Amniotic stem cell (primary cell): Measurements from ENCODE around the gene LIMK2.
A peak's percentile ranks its signal among the peaks of the same experiment; 100 is the strongest.
"Not testable (repeated sequence)": the region's sequence is repeated elsewhere in the genome, so short reads cannot be mapped to it uniquely, and the experiment has no call there.

Experiments
- DNase-seq: peaks from one replicate; lab custom pipeline; 2025; lab: John Stamatoyannopoulos, UW

The LIMK2 gene

DNA sequence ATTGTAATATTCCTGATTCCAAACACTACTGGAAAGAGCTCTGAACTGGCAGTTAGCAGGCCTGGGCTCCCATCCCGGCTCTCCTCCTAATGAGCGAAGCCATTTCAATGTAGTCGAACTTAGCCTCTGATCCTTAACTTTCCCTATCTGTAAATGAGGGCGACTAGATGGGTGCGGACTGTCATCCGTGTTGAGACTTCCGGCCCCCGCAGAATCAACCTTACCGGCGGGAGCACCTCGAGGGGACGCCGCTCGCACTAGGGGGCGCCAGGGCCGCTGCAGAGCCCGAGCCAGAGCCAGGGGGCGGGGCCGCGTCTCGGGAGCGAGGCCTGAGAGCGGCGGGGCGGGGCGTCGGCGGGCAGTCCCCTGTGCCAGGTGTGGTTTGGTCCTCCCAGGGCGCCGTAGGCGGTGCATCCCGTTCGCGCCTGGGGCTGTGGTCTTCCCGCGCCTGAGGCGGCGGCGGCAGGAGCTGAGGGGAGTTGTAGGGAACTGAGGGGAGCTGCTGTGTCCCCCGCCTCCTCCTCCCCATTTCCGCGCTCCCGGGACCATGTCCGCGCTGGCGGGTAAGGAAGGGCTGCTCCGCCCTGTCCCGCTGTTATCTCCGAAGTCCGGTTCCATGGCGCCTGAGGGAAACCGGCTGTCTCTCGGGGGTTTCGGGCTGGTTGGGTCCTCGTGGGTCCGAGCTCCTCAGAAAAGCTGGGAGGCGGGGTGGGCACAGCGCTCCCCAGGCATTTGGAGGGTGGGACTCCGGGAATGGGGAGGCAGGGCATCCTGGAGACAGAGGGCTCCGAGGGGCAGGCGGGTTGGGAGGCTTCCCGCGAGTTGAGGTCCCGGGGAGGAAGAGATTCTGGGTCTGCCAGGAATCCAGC lies at the start of gene LIMK2:
LIMK2 (plus strand) TSS at position 437 of the 869 bp plus-strand sequence; CDS start at position 548, 111 bp downstream.
- peak; percentile 83 for DNase-seq

DNA sequence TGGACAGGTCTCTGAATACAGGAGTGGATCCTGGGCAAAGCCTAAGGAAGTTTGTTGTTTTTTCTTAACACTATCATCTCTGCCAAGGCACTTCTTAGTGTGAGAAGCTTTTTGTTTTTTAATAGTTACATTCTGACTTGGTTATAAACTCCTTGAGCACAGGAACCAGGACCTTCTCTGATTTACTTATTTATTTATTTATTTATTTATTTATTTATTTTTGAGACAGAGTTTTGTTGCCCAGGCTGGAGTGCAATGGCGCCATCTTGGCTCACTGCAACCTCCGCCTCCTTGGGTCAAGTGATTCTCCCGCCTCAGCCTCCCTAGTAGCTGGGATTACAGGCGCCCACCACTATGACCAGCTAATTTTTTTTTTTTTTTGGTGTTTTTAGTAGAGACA lies 41.1 kb upstream of the LIMK2 start:
- no peak for DNase-seq

- DNase-seq, result not testable (repeated sequence)
These were observed 40.4 kb upstream of the LIMK2 start for GRCh38 chr22:31171734-31172133.

GRCh38 chr22:31173386-31174145 lies 38.5 kb upstream of the LIMK2 start:
- DNase-seq, result peak; percentile 77

DNA sequence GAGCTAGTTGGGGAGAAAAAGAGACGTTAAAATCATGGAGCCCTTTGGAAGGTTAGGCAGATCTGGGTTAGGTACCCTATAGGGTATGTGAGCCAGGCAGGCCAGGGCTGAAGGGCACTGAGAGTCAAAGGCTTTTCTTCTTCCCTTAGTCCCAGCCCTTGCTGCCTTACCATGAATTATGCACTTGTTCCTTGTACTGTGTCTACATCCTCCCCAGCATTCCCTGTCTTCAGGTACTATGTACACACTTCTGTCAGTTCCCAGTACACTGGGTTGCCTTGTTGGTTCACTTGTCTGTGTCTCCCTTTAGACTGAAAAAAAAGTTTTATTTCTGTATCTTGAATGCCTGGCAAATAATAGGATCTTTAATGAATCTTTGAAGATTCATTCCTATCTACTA lies 35.2 kb upstream of the LIMK2 start:
- no peak for DNase-seq

DNA sequence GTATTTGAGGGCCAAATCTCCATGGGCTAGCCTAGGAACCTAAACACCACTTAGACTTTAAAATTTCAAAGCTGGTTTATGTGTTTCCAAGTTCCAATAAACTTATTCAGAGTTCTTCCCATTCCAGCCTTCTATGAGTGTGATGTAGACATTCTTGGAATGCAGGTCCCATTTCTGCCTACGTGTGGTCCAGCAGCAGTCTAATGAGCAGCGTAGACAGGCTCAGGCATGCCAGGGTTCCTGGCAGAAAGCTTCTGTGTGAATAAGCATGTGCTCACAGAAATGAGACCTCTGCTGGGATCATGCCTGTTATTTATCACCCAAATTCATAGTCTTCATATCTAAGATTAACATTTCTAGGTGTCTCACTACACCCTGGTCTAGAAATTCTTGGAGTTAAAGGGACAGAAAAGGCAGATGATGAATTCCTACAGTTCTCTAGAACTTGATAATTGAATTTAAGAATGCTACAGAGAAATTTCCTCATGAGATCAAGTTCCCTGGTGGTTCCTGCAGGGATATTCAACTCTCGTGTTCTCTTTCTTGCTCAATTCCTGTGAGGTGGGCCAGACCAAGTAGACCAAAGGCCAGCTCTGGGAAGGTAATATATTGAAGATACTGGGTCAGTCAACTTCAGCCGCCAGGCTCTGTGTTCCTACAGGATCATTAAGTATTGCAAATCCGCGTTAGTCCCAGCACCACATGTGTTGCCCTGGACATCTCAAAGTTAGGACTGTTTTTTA lies 34.5 kb upstream of the LIMK2 start:
- peak; percentile 61 for DNase-seq

GRCh38 chr22:31178859-31179258 lies 33.2 kb upstream of the LIMK2 start:
- no peak for DNase-seq

- DNase-seq, result peak; percentile 57
These were observed 32.8 kb upstream of the LIMK2 start for GRCh38 chr22:31179345-31179744.

DNA sequence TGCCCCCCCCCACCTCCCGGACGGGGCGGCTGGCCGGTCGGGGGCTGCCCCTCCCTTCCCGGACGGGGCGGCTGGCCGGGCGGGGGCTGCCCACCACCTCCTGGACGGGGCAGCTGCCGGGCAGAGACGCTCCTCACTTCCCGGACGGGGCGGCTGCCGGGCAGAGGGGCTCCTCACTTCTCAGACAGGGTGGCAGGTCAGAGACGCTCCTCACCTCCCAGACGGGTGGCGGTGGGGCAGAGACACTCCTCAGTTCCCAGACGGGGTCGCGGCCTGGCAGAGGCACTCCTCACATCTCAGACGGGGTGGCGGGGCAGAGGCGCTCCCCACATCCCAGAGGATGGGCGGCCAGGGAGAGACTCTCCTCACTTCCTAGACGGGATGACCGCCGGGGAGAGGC lies 28.1 kb upstream of the LIMK2 start:
- DNase-seq, result no peak

DNA sequence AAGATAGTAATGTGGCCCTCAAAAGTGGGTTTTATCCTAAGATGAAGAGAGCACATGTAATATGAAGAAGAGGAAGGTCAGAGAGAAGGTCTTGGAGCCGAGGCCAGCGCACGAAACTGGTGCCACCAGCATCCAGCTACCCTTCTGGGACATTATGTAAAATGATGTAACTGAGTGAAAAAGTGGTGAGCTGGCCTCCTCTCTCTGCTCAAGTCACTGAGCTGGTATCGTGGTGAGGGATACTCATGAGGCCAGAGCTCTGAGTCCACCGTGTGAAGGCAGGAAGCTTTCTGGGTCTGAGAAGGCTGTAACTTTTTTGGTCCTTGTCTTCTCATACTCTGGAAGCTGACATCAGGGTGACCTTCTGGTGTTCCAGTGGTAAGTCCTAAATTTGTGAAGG lies 27.0 kb upstream of the LIMK2 start:
- DNase-seq, result no peak

- no peak for DNase-seq
These were observed 24.5 kb upstream of the LIMK2 start for GRCh38 chr22:31187627-31188026.

- DNase-seq, result no peak
These were observed 19.6 kb upstream of the LIMK2 start for GRCh38 chr22:31192513-31192912.

DNA sequence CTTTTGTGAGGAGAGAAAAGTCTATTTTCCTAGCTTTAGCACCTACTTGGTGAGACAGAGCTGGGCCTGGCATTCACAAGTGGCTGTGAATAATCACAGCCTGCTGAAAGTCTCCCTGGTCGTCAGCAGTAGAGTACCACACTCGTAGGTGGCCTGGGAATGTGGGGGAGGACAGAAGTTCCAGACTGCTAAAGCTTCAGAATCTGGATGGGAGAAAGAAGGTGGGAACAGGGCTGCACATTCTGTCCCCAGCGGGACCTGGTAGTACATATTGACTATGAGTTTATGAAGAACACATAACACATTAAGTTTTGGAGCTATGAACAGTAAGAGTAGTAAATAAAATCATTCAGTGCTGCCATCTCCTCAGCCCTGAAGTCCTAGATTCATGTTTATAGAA lies 19.0 kb upstream of the LIMK2 start:
- no peak for DNase-seq

GRCh38 chr22:31194681-31195080 lies 17.4 kb upstream of the LIMK2 start:
- DNase-seq, result not testable (repeated sequence)

DNA sequence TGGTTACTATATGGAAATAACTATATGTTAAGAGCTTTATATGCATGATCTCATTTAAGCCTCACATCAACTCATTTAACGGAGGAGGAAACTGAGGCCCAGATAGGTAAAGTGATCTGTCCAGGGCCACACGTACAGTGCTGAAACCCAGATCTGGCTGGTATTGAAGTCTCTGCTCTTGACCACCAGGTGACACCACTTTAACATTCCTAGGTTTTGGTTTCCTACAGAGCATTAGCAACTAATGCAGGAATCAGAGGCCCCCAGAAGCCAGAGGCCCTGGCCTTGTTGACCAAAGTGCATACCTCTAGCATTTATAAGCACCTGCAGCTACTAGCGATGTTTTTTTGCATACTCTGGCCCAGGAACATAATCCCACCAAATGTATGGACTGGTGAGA lies 12.9 kb upstream of the LIMK2 start:
- no peak for DNase-seq

GRCh38 chr22:31204352-31204984 lies 7.6 kb upstream of the LIMK2 start:
- not testable (repeated sequence) for DNase-seq

- not testable (repeated sequence) for DNase-seq
These were observed 7.0 kb upstream of the LIMK2 start for GRCh38 chr22:31205059-31205458.

GRCh38 chr22:31206460-31206859 lies 5.6 kb upstream of the LIMK2 start:
- DNase-seq, result not testable (repeated sequence)

DNA sequence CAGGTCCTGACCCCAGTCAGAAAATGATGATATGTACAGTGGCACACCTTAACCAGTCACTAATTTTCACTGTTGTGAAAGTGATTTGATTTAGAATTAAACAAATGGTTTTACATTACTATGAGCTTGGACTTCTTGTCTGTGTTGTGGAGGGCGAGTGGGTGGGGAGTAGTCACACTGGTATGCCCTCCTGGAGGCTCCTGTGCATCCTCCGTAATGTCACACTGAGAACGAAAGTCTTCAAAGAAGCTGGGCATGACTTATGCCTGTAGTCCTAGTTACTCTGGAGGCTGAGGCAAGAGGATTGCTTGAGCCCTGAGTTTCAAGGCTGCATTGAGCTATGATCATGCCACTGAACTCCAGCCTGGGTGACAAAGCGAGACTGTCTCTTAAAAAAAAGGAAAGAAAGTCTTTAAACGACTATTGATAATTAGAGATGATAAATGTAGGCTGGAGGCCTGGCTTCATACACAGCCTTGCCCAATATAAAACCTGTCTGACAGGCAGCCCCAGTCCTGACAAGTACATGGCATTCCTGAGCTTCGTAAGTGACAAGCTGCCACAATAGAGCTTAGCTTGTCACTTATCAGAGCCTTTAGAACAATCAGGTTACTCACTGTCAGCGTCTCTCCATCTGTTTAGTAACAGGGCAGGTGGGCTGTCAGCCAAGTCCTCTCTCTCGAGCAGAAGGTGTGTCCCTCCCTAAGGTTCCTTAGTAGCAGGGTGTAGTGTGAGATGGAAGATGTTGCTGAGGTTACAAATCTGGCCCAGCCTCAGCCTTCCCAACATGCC lies 5.0 kb upstream of the LIMK2 start:
- no peak for DNase-seq

GRCh38 chr22:31210556-31211421 lies 1.3 kb upstream of the LIMK2 start:
- DNase-seq, result no peak
